GM21367 (cell line): ENCODE results near the gene VPS18.

Experiments used
- ATAC-seq: cut with Tn5 transposase; IDR thresholded peaks from one replicate; pipeline ENCODE4 v1.9.1; 2021; ENCODE audit not compliant: unreplicated experiment

VPS18 gene

DNA sequence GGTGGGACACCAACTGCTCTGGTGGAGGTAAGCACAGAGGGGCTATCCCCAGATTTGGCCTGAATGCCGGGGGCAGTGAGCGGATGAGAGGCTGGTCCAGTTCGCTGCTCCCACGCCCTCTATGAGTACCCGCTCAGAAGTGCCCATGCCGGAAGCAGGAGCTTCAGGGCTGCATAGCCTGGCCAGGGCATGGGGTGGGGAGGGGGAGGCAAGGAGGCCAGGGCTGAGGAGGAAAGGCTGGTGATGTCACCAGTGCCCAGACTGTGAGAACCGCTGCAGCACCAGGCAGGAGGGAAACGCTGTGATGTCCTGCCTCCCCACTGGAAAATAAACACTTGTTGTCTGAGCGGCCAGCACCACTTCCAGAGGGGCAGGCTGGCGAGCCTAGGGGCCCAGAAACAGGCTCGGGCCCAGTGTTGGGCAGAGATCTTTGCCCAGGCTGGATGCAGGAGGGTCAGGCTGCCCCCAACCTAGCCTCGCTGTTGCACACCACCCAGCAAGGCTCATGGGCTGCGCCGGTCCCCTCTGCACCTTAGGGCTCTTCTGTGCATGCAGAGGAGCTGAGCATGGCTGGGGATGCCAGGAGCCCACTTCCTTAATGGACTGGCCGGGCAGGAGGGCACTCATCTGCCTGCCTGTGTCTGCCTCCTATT lies 24.0 kb downstream of the VPS18 start:
- no peak for ATAC-seq

DNA sequence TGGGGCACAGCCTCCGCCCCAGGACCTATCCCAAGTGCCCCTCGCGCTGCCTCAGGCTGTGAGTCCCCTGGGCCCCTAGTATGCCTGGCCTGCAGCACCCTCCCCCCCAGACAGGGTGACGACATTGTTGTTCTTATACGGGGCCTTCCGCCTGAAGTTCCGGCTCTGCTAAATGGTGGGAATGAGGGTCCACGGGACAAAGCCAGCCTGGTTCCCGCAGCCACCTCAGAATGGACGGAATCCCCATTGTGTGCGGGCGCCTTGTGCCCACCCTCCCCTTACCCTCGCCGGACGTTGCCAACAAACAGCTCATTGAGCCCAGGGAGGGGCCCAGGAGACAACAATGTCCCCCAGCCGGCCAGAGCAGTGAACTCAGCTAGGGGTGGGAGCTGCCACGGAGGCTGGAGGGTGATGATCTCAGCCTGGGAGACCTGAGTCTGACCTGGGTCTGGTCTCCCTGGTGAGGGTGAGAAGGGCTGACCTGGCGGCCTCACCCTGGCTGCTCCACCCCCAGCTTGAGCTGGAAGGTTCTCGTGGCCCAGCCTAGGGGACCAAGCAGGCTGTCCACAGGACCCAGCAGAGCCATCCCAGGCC lies 24.6 kb downstream of the VPS18 start:
- no peak for ATAC-seq

GRCh38 chr15:40921949-40922607 lies 27.8 kb downstream of the VPS18 start:
- ATAC-seq: no peak

DNA sequence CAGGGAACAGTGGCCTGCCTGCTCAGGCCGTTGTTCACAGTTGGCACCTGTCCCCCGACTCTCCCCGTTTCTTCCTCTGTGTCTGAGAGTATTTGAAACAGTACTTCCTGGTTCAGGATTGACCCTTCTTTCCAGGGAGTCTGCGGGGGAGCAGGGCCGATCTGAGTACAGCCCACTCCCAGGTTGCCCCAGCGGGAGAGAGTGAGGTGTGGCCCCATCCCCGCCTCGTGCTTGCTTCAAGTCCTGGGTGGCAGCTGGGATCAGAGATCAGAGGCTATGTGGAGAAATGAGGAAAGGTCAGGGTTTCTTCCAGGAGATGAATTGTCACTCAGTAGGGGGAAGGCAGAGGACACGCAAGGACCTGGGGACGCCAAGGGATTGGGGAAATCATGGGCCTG lies 28.4 kb downstream of the VPS18 start:
- ATAC-seq: no peak

DNA sequence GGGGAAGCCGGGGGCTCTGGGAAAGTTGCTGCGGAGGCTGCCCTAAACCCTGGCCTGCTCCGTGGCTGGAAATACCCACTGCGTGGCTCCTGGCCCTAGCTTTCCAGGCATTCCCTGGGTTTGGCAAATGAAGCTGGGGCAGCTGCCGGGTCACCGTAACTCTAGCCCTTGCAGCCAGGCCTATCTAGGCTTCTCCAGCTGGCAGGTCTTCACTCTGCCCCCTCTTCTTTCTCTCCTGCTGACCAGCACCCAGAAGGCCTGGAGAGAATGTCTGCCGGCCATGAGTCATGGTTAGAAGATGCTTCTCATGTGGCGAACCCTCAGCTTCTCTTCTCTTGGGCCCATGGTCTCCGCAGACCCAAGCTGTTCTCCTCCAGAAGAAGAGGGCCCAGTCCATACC lies 29.3 kb downstream of the VPS18 start:
- ATAC-seq: no peak

- no peak for ATAC-seq
Observed at GRCh38 chr15:40925495-40925862, 31.2 kb downstream of the VPS18 start.

DNA sequence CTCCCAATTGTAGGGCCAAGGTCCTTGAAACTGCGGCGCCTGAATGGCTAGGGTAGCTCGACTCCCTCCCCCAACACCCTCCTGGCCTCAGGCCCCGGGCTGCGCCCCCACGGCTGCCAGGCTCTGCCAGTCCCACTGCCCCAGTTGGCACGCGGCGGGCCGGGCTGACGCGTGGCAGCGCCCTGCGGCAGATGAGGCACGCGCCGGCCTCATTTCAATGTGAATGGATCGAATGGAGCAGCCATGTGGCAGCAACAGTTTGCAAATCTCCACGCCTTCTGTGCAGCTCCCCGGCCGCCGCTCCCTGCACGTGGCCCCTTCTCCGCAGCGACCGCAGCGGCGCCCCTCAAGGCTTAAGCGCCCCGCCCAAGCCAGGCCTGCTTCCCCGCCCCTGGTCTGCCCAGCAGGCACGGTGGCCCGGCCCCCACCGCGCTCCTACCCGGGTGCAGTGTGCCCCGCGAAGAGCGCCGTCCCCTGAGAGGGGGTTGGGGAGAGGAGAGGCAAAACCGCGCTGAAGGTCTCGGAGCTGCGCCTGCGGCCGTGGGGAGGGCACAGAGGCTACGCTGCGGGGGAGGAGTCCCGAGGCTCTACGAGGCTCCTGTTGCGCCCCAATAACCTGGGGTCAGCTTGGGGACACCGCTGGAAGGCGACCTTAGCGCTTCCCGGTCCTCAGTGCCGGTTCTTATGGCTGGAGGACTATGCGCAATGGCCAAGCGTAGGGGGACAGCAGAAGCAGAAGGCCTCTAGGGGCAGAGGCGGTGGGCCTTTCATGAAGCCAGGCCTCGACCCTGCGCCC lies 31.8 kb downstream of the VPS18 start:
- ATAC-seq: no peak

GRCh38 chr15:40926659-40927494 lies 32.6 kb downstream of the VPS18 start:
- no peak for ATAC-seq

DNA sequence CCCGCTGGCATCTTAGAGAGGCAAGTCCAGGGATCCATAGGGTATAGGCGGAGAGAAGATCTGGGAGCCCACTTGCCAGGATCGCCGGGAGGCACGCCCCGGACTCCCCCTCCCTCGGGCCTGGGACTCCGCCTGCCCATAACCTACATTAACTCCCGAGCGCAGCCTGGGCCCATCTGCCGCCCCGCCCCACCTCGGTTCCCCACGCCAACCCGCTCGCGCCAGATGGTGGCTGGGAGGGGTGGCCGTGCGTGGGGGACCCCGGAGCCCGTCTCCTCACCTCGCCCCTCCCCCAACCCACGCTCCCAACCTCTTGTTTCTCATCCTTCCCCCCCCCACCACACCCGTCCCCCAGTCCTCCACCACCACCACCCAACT lies 33.2 kb downstream of the VPS18 start:
- ATAC-seq: no peak

DNA sequence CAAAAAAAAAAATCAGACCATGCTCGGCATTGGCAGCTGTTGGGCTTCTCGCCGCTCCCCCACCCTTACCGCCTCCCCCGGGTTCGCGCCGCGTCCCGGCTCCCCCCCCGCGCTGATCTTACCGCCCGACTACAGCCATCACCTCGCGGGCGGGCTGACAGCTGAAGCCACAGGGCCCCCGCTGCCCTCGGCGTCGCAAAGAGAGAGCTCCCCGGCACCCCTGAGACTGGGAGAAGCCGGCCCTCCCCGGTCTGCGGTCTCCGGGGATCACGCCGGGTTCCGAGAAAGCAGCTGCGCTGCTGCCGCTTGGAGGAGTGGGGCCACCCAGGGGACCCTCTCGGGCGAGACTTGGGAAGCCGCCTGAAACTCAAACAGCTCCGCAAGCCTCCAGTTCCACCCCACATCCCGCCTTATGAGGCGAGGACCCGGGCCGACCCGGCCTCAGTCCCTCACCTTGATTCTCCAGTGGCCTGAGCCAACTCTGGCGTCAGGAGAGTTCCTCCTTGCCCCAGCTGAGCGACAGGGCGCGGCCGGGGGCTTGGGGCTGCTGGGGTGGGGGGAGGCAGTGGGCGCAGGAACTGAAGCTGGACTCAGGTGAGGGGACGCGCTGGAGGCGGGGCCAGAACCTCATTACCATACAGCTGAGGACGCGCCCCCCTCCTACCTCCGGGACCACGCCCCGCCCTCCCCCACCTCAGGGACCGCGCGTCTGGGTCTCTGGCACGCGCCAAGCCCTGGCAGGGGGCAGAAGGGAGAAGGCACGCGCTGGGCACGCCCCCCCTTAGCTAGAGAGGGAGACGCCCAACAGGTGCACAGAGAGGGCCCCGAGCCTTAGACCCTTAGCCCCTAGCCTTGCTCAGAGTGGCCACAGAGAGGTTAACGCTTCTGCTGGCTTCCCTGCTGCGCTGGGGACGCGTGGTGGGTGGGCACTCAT lies 33.9 kb downstream of the VPS18 start:
- no peak for ATAC-seq

GRCh38 chr15:40928821-40929659 lies 34.8 kb downstream of the VPS18 start, which contains the start of gene DLL4:
Gene DLL4 (plus strand): TSS chr15:40929340. CDS start chr15:40929669, 329 bp downstream.
- ATAC-seq: no peak

DNA sequence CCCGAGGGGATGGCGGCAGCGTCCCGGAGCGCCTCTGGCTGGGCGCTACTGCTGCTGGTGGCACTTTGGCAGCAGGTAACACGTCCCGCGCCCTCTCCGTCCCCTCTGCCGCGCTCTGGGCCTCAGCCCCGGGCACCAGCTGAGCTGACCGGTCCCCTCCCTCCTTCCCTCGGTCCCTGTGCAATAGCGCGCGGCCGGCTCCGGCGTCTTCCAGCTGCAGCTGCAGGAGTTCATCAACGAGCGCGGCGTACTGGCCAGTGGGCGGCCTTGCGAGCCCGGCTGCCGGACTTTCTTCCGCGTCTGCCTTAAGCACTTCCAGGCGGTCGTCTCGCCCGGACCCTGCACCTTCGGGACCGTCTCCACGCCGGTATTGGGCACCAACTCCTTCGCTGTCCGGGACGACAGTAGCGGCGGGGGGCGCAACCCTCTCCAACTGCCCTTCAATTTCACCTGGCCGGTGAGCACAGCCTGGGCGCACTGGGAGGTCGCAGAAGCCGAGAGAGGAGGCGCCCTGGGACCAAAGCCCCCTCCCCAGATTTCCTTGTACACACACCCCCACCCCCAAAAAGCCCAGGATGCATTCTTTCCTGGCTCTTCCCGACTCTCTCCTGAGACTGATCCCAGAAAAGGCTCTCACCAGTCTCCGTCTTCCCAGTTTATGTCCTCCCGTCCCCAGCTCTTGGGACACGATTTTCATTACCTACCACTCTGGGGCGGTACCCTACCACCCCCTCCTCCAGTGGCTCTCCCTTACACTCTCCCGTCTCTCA lies 35.6 kb downstream of the VPS18 start:
- ATAC-seq: no peak

DNA sequence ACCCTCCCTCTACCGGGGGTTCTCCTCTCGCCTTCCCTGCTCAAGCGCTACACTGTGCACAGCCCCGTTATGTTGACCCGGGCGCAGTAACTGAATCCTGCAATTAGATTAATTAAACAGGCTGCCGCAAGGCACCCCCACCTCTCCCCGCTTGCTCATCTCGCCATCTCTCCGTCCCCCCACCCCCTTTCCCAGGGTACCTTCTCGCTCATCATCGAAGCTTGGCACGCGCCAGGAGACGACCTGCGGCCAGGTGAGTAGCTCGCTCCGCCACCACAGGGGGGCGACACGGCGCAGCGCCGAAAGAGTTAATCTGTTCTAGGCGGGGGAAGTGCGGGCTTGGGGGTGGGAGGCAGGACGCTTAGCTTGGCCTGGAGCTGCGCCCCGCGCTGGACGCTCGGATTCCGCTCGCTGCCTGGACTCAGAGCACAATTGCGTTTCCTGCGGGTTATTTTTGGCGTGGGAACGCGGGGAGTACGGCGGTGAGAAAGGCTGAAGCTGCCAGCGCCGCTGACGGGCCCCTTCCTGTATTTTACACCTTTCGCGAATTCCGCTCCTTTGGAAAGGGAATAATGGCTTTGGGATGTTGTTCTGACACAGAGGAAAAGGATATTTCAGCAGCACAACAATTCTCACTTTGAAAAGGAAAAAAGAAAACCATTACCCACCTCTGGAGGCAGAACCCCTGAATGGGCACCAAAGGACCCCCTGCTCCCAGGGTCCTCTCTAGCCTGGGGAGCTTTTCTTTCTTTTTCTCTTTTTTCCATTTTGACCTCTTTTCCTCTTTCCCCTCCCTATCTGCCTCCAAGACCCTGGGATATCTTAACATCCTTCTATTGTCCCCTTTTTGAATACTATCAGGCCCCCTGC lies 36.4 kb downstream of the VPS18 start:
- ATAC-seq: no peak

DNA sequence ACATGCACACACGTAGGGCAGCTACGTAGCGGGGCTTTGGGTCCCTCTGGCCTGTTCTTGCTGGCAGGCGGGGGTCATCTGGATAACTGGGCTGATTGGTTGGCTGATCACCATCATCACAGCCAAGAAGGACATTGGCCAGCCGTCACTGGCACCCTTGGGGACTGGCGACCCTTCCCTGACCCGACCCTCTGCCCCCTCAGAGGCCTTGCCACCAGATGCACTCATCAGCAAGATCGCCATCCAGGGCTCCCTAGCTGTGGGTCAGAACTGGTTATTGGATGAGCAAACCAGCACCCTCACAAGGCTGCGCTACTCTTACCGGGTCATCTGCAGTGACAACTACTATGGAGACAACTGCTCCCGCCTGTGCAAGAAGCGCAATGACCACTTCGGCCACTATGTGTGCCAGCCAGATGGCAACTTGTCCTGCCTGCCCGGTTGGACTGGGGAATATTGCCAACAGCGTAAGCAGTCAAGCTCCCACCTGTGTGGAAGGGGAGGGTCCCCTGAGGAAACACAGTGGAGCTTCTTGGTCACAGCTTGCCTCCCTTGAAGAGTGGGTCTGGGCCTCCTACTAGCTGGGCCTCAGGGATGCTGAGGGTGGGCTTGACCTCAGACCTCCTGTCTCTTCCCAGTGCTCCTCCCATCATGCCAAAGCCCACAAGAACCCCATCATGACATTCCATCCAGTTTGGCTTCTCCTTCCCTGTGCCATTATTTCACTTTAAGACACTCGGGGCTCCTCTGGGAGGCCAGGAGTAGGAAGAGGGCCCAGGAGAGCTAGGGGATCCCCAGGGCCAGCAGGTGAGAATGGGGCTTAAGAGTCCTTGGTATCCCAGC lies 37.3 kb downstream of the VPS18 start:
- ATAC-seq: no peak

DNA sequence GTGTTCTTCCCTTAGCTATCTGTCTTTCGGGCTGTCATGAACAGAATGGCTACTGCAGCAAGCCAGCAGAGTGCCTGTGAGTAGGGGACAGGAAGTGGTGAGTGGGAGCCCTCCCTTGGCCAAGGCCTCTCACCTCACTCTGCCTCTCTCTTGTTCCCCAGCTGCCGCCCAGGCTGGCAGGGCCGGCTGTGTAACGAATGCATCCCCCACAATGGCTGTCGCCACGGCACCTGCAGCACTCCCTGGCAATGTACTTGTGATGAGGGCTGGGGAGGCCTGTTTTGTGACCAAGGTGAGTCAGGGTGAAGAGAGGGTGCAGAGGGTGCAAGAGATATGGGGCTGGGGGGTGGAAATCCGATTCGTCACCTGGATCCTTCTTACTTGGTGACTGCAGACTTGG lies 37.9 kb downstream of the VPS18 start:
- ATAC-seq: no peak
